Left renal pelvis (tissue), 4 donors: Measurements from ENCODE around the gene ADAMTS2. TPM values are rescaled to one million over a fixed set of nuclear protein-coding genes. Genes with fewer than 3 reads are reported as not detected.

Experiments
- DNase-seq, 4 donors: peaks; one replicate each; pipeline ENCODE4 v3.0.0-alpha.2; 2013; ENCODE audit warnings: low read depth in 4 of 4, low spot score in 3 of 4
- polyA plus RNA-seq, 4 donors: library from polyadenylated mRNA; unstranded; fragments of 120-200 nt; gene quantifications; one replicate each; pipeline ENCODE4 v1.2.1, GENCODE V29; 2013; ENCODE audit not compliant: insufficient read length in 4 of 4

Gene ADAMTS2
- polyA plus RNA-seq: 10 to 100 TPM in 3 of 4 donors, 1 to 10 TPM in 1; 9.8 to 78.6 (median 14.0) TPM

DNA sequence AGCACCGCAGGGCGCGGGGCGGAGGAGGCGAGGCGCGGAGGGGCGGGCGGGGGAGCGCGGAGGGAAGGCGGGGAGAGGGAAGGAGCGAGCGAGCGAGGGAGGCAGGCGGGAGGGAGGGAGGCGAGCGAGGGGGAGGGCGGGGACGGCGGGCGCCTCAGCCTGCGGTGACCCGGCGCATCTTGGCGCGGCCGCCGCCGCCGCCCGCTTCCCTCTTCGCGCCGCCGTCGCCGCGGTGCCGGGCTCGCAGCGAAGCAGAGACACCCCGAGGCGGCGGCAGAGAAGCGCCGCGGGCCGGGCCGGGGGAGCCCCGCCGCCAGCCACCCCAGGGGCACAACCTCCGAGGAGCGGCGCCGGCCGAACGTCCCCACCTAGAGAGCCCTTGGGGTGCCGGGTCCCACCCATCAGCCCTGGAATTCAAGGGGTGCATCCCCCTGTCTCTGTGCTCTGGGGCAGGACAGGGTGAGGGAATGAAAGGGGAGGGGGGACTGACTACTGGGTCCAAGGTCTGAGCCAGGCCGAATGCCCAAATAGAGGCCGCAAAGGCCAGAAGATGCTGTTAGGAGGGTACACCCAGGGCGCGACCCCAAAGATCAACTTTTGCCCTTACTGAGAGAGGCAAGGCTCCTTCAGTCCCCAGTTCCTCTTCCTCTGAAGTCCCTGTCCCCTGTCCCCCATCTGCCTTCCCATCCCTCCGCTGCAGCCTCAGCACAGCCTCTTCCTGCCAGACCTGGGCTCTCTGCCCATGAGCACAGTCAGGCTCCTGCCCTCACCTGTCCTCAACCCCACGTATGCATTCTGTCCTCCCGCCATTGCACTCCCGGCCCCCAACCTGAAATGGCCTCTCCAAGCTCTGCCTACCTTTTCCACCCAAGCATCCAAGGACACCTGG lies at the start of gene ADAMTS2:
TSS of gene ADAMTS2 (minus strand) at position 29 of the 889 bp plus-strand sequence. CDS start 133 bp downstream, outside the sequence.
- DNase-seq: peak in 1 of 4 donors; percentile 37

DNA sequence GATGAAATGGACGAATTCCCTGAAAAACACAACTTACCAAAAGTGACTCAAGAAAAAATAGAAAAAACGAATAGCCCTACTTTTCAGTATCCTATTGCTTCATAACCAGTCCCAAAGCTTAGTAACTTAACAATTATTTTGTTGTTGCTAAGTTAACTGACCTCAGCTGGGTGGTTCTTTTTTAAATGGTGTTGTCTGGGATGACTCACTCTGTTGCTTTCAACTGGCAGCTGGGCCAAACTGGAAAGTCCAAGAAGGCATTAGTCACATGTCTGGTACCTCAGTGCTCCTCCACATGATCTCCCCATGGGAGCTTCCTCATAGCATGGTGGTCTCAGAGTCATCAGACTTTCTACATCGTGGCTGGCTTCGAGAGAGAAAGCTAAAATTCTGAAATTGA lies 47.8 kb upstream of the ADAMTS2 start:
- DNase-seq: no peak

DNA sequence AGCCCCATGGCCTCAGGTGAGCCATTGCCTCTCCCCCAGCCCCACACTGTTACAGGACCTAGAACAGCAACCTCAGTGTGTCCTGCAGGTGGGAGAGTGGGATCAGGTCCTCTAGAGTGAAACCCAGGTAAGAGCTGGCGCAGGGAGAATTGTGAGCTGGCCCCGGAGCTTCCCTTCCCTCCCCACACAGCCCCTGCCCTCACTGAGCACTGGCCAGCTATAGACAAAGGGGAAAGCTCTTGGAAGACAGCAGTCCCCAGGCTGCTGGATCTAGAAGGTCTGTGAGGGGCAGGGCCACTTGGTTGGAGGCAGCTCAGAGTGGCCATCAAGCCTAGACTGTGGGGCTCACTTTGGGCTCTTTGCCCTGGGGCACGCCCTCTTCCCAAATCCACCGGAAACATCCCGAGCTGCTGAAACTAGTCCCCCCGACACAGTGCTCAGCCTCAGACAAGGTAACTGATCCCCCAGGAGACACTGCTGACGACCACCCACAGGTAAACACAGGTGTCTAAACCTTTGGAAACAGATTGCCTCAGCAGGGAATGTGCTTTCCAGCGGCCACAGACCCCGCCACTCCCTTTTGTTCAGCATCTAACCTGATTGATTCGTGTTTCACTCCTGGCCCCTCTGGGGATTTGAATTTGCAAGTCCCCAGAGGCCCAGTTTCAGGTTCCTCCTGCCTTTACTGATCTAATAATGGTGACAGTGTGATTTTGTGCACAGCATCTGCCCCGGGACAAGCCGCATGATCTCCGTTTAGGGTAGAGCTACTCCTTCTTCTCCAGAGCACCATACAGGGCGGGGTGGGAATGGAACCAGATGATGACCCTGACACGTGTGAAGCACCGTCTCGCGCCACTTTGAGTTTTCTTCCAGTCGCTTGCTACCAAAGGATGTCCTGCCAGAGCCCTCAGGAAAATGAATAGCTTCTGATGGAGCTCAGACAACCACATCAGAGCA lies 42.2 kb upstream of the ADAMTS2 start:
- DNase-seq: no peak

DNA sequence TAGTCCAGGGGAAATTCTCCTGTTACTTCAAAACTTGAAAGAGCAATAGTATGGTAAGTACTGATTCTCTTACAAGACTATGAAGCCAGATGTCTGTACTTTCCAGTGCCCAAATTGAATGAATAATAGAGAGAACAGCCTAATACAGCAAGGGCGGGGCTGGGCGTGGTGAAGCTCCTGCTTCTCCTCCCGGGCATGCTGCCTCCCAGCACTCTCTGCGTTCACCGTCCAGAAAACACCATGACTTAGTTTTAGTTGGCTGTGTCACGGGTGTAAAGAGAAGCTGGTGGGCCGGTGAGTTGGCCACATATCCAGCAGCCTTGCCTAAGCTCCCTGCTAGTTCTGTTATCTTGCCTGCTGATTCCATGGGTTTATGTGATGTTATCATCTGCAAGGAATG lies 40.7 kb upstream of the ADAMTS2 start:
- DNase-seq: no peak

DNA sequence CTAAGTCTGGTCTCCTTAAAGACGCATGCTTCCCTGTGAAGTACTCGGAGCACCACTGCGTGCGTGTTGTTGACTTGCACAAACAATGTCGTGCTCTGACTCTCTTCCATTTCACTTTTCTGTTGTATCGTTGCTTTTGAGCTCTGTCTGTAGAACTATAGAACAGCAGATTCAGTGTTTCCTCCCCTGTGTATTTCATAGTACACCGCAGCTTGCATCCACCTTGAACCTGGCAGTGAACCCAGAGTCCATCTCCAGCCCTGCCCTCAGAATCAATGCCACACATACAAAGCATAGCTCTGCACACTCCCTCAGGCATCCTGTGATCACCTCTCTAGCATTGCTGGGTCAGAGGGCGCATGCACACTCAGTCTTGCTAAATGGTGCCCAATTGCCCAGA lies 37.2 kb upstream of the ADAMTS2 start:
- no peak for DNase-seq

DNA sequence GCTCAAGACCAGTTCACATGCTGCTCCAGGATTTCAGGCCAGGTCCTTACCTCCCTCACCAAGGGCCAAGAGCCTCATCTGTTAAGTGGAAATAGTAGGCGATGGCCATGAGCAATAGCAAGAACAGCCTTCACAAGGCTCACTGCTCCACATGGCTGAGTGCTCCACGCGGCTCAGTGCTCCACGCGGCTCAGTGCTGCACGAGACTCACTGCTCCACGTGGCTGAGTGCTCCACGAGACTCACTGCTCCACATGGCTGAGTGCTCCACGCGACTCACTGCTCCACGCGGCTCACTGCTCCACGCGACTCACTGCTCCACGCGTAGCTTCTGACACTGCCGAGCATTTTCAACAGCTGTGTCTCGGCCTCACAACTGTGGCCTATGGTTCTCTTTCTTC lies 36.4 kb upstream of the ADAMTS2 start:
- no peak for DNase-seq

DNA sequence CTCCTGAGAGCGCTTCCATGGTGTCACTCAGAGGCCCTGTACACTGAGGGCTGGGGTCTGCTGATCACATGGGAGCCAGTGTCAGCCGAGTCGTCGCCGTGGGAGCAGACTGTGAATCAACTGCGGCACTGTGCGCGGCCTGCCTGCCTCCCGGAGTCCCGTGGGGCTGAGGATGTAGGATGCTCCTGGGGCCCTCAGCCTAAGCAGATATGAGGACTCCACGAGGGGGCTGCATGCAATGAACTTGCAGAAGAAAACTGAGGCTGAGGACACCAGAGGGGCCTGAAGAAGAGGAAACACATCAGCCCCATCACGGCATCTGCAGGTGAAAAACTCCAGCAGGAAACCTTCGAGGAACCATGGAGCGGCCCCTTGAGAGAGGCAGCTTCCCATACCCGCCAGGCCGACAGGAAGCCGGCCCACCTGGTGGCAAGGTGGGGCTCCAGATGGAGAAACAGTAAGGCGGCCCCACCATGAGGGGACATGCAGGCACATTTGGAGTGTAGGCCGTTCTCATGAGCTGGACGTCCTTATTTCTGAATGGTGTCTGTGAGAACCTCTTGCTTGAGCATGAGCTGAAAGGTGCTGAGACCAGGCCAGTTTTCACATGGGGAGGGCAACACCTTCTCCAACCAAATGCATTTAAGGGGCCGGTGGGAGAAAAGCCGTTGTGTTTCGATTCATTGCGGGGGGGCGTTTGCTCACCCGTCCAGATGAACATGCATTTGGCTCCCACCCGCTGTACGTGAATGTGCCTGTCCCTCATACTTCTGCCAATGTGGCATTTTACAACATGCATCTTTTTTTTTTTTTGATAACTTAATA lies 35.2 kb upstream of the ADAMTS2 start:
- DNase-seq: no peak

DNA sequence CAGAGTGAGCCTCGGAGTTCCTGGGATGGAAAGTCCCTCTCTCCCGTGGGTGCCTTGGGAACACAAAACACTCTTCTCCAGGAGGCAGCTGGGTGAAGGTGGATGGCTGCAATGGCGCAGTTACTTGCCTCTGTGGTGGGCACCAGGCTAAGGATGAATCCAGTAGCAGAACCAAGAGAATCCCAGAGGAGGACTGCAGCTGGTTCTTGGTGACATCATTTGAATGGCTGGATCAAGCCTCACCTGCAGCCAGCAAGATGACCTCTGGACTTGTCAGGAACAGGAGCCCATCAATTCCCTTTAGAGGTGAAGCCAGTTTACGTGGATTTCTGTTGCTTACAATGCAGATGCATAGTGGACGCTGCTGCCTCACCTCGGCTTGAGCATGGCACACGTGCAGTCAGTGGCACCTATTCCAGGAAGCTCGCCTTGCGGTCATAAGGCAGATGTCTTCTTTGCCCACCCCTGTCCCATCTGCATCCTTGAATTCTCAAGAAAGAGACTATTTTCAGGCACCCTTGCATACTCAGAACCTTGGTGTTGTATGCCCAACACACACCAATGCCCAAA lies 34.1 kb upstream of the ADAMTS2 start:
- DNase-seq: no peak

DNA sequence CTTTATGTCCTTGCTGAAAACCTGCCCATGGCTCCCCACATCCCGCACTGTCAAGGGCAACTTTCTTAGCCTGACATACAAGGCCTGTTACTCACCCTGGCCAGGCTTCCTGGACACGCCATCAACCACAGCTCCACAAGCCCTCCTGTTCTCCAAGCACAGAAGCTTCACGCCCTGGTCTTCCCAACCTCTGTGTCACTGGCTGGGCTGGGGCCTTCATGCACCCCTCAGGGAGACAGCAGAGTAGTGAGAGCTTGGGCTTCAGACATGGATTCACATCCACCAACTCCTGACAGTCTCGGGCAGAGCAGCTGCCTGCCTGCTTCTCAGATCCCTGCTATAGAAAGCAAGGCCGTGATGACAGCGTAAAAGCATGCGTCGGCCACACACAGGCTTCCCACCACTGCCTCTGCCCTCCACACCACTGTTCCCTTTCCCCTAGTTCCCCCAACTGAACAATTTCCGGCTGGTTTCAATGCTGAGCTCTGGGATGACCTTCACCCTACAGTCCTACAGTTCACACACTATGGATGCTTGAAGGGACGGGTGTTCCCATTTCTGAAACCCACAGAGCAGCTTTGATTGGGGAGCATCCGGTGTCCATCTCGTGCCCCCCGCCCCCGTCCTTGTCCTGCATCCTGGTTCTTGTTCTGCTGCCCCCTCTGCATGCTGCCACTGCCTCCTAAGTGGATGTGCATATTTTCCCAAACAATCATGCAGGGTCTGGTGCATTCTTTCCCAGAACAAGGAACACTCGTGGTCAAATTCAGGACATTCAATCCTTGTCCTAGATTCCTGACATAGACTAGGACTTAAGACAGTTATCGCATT lies 33.4 kb upstream of the ADAMTS2 start:
- DNase-seq: peak in 1 of 4 donors; percentile 6

DNA sequence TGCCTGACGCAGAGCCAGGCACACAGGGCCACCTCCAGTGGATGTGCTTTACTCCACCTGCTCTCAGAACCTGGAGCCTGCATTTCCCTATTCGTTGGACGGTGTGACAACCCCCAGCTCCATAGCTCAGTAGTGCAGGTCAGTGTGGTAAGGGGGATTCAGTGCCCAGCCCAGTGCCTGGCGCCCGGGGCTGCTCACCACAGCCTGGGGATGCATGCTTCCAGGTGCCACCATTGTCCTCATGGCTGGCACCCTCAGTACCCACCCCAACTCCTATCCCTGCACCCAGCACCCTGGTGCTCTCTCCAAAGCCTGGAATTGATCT lies 32.8 kb upstream of the ADAMTS2 start:
- DNase-seq: no peak

DNA sequence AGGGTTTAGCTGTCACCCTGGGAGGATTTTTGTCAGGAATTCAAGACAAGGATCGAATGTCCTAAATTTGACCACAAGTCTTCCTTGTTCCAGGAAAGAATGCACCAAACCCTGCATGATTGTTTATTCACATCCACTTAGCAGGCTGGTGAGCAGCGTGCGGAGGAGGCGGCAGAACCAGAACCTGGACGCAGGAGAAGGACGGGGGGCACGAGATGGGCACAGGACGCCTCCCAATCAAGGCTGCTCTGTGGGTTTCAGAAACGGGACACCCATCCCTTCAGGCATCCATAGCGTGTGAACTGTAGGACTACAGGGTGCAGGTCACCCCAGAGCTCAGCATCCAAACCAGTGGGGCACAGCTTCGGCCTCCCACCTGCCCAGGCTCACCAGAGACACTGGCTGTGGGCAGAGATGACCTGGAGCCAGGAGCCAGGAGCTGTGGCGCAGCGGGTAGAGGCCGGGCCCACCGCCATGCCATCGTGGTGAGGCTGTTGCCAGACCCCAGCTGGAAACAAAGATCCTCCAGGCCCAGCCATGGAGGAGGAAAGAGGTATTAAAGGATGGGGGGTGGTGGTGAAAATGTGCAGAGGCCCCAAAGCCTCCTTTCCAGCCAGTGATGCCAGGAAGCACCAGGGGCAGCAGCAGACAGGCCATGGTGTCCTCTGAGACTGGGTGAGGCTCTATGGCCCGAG lies 32.3 kb upstream of the ADAMTS2 start:
- no peak for DNase-seq

DNA sequence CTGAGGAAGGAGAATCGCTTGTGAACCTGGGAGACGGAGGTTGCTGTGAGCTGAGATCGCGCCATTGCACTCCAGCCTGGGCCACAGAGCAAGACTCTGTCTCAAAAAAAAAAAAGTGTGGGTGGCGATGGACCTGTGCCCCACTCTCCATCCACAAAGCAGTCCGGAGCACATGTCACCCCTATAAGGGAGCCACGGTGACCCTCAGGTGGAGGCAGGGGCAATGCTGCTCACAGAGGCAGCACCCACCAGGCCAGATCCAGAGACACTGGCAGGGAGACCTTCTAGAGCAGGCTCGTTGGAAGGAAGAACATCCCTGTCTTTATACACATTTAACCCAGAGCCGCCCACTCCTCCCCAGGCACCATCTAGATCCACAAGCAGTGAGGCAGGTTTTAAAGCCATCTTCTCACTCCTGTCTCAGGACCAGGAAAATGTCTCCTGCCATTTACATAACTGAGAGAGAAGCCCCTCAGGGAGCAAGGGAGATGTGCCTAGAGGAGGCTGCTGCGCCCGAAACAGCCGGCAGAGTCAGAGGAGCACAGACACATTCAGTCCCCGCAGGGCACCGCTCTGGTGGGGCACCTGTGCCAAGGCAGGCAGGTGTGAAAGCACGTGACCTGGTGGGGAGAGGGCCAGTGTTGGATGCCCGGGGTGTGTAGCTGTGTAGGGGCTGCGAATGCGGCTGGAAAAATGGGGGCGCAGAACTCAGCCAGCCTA lies 31.6 kb upstream of the ADAMTS2 start:
- DNase-seq: no peak

DNA sequence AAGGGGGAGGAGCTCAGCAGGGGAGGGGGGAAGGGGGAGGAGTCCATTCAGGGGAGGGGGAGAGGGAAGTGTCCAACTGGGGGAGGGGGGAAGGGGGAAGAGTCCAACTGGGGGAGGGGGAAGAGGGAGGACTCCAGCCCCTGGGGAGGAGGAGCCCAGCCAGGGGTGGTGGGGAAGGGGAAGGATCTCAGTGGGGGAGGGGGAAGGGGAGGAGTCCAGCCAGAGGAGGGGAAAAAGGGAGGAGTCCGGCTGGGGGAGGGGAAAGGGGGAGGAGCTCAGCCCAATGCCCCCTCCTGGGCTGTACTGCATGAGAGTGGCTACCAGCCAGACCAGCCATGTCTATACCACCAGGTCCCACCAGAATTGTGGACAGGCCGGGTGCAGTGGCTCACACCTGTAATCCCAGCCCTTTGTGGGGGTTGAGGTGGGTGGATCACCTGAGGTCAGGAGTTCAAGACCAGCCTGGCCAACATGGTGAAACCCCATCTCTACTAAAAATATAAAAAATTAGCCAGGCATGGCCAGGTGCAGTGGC lies 30.6 kb upstream of the ADAMTS2 start:
- DNase-seq: no peak

DNA sequence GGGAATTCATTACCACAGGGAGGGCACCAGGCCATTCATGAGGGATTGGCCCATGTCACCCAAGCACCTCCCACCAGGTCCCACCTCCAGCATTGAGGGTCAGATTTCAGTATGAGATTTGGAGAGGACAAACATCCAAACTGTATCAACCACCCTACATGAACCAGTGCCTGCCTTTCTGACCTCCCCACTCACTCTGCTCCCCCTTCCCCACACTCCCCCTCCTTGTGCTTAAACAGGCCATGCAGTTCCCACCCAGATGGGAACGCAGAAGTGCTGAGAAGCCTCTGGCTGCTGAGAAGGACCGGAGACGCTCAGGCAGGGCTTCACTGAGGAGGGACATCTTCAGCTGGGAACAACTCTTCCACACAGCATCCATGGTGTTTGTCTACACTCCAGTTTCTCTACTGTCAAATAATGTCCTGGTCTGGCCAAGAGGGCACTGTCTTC lies 30.0 kb upstream of the ADAMTS2 start:
- no peak for DNase-seq

DNA sequence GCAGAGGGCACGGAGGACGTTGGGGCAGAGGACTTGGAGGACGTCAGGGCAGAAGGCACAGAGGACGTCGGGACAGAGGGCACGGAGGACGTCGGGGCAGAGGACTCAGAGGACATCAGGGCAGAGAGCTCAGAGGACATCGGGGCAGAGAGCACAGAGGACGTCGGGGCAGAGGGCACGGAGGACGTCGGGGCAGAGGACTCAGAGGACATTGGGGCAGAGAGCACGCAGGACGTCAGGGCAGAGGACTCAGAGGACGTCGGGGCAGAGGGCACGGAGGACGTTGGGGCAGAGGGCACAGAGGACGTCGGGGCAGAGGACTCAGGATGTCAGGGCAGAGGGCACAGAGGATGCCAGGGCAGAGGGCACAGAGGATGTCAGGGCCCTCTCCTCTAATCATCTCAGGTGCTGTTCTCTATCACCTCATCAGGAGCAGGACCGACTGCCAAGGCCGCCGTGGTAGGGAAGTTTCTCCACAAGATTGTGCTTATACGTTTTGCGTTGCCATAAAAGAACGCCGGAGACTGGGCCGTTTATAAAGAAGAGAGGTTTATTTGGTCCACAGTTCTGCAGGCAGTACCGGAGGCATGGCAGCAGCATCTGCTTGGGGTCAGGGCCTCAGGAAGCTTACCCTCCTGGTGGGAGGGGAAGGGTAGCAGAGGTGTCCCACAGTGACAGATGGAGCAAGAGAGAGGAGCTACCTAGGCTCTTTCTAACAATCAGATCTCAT lies 29.4 kb upstream of the ADAMTS2 start:
- DNase-seq: no peak

DNA sequence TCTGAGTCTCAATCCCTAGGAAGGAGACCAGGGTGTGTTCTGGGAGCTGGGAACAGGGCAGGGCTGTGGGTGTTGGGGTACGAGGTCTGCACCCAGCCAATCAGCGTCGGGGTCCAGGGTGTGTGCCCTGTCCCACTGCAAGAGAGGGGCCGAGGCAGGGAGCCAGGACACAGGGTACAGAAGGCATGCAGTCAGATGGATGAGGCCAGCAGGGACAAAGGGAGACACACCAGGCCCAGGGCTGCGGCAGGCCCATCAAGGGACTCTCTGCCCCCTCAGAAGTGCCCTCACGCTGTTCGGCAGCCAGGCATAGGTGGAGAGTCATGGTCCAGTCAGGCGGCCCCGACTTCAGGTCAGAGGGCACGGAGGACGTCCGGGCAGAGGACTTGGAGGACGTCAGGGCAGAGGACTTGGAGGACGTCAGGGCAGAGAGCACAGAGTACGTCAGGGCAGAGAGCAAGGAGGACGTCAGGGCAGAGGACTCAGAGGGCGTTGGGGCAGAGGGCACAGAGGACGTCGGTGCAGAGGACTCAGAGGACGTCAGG lies 28.8 kb upstream of the ADAMTS2 start:
- DNase-seq: no peak
